GM21717 (cell line): ENCODE data around the gene FASLG.
A peak's percentile ranks its signal among the peaks of the same experiment; 100 is the strongest.
"Not testable (repeated sequence)": the region's sequence is repeated elsewhere in the genome, so short reads cannot be mapped to it uniquely, and the experiment has no call there.

Experiments
- ATAC-seq: cut with Tn5 transposase; IDR thresholded peaks from one replicate; pipeline ENCODE4 v1.9.1; 2021; ENCODE audit warnings: mild to moderate bottlenecking, moderate library complexity; ENCODE audit not compliant: unreplicated experiment

FASLG gene, protein sequence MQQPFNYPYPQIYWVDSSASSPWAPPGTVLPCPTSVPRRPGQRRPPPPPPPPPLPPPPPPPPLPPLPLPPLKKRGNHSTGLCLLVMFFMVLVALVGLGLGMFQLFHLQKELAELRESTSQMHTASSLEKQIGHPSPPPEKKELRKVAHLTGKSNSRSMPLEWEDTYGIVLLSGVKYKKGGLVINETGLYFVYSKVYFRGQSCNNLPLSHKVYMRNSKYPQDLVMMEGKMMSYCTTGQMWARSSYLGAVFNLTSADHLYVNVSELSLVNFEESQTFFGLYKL

DNA sequence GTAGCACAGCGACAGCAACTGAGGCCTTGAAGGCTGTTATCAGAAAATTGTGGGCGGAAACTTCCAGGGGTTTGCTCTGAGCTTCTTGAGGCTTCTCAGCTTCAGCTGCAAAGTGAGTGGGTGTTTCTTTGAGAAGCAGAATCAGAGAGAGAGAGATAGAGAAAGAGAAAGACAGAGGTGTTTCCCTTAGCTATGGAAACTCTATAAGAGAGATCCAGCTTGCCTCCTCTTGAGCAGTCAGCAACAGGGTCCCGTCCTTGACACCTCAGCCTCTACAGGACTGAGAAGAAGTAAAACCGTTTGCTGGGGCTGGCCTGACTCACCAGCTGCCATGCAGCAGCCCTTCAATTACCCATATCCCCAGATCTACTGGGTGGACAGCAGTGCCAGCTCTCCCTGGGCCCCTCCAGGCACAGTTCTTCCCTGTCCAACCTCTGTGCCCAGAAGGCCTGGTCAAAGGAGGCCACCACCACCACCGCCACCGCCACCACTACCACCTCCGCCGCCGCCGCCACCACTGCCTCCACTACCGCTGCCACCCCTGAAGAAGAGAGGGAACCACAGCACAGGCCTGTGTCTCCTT lies at the start of gene FASLG:
TSS of gene FASLG (plus strand) at position 233 of the 583 bp plus-strand sequence. CDS start at position 332, 99 bp downstream.
- no peak for ATAC-seq

DNA sequence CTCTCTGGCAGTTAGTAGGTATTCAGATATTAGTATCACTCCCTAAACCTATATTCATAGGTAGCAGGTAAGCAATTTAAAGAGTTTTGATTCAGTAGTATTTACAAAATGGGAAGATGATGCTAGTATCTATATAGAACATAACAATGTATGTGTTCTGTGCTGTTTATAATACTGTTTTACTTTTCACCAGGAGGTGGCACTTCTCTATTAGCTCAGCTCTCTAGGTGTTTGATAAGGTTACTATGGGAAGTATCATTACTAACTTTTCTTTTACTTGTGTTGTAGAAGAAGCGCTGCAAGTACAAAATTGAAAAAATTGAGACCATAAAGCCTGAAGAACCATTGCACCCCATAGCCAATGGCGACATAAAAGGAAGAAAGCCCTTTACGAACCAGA lies 49.4 kb upstream of the FASLG start:
- no peak for ATAC-seq

DNA sequence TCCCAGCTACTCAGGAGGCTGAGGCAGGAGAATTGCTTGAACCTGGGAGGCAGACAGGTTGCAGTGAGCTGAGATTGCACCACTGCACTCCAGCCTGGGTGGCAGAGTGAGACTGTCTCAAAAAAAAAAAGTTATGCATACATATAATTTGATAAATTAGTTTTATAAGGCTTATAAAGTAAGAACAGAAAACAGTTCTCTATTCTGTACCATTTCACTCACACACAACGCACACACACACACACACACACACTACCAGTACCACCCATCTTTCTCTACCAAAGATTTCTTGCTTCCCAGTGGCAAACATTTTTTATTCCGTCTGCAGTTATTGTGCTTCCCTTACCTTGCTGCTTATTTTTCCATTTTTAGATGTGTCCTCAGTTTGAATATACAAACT lies 46.4 kb upstream of the FASLG start:
- no peak for ATAC-seq

DNA sequence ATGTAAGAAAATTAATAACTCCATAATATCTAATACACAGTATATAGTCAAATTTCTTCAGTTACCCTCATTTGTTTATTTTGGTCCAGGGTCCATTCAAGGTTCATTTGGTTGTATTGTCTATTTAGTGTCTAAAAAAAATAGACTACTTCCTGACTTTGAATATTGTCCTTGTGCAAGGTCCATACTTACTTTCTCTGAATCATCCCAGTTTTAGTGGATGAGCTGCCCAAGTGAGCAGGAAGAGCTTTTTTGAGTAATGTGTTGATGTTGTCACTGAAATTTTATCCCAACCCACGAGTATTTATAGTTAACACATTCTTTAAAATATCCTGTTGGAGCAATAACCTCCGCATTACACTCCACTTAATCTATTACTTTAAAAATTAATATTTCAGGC lies 45.6 kb upstream of the FASLG start:
- ATAC-seq = no peak

DNA sequence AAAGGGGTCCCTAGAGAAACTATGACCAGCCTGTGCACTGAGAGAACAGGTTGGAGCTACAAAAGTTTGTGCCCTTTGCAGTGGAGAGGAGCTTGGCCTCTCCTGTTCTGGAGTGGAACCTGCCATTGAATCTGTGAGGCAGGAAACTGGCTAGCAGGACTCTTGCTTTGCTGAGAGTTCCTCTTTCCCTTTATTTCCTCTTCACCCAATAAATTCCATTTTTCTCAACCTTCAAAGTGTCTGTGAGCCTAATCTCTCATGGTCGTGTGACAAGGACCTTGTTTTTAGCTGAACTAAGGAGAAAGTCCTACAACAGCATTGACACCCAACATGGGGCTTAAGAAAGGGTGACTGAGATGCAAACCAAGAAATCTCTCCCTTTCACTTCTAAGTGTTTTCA lies 42.7 kb upstream of the FASLG start:
- ATAC-seq = no peak

DNA sequence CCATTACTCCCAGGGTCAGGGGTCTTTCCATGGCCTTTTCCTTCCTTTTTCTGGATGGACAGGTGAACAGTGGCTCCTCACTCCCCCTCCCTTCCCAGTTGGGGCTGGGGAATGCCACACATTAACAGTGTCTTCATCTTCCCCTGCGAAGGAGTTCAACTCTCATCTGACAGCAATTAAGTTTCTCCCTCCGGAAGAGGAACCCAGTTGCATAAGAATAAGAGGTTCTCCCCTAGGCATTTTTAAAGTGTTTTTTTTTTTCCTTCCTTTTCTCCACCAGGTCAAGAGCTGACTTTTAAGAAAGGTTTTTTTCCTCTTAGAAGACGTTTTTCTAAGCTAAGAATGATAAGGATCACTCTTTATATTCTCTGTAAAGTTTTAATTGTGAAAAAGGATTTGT lies 42.3 kb upstream of the FASLG start:
- no peak for ATAC-seq

DNA sequence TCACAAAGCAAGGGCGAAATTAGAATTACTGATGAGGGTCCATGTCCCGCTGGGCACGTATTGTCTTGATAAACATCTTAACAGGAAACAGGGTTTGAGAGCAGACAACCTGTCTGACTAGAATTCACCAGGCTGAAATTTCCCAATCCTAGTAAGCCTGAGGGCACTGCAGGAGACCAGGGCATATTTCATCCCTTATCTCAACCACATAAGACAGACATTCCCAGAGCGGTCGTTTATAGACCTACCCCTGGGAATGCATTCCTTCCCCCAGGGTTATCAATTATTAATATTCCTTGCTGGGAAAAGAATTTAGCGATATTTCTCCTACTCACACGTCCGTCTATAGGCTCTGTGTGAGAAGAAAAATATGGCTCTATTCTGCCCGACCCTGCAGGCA lies 38.3 kb upstream of the FASLG start:
- ATAC-seq = not testable (repeated sequence)

DNA sequence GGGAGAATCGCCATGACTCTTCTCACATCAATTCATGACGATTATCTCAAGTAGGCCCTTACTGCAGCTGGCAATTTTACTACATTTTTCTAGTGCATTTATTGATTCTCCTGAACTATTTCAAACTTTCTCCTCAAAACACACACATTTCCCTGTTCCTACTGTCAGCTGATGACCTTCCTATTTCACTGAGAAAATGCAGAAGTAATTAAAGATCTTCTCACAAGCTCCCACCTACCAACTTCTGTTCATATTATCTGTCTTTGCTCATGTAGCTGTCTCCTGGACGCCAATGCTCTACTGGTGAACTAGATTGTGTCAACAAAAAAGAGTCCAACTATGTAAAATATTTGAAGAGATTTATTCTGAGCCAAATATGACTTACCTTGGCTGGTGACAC lies 36.4 kb upstream of the FASLG start:
- no peak for ATAC-seq

DNA sequence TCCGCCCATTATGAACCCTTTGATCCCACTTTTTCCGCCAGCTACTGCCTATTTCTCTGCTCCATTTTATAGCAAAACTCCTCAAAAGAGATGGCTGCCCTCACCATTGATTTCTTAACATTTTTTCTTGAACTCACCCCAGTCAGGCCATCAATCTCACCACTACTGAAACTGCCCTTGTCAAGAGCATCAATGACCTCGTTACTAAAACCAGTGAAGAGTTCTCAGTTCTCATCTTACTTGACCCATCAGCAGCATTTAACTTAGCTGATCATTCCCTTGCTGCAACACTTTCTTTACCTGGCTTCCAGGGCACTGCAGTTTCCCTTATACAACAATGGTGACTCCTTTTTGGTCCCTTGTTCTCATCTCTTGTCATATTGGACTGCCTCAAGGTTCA lies 35.2 kb upstream of the FASLG start:
- ATAC-seq = no peak

DNA sequence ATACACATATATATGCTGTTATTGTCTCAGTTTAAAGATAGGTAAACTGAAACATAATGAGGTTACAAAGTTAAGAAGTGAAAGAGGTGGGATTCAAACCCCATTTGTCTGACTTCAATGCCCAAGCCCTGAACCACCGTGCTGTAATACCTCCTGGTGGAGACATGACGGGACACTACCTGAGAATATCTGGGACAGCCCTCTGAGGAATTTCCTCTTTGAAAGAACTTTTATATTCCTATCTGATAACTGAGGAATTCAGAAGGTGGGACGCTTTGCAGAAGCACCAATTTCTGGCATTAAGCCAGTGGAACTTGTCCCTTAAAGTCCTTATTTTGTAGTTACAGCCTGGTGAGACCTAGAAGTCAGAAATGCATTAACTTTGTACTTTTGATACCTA lies 32.1 kb upstream of the FASLG start:
- ATAC-seq = no peak

DNA sequence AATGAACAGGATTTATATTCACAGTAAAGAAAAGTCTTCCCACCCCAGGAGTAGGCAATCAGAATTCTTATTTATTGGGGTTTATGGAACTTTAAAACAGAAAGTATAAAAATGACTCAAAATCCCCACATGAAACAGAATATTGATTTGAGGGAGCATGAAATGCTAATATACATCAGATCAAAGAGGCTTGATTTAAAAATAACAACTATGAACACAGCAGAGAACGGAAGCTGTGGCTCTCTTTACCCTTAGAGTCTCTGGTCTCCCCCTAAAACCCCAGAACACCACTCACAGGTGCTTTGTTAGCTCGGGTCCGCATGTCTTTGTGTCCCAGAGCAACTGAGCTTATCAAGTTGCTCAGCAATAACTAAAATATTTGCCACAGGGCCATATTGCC lies 31.2 kb upstream of the FASLG start:
- ATAC-seq = no peak

DNA sequence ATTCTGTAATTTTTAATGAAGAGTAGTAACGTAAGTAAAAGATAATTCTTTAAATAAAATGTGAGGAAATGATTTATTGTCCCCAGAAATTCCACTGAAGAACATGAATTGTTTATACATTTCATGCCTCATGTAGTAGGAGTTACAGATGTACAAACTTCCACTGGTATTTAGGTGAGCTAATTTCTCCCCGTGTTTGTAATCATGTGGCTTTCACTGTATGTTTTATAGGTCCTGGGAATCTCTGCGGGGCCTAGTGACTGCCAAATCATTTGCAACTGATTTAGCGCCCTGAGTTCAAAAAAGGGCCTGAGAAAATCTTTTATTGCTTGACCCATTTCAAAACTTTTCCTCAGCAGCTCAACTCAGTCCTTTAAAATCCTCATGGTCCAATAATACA lies 30.5 kb upstream of the FASLG start:
- ATAC-seq = no peak

DNA sequence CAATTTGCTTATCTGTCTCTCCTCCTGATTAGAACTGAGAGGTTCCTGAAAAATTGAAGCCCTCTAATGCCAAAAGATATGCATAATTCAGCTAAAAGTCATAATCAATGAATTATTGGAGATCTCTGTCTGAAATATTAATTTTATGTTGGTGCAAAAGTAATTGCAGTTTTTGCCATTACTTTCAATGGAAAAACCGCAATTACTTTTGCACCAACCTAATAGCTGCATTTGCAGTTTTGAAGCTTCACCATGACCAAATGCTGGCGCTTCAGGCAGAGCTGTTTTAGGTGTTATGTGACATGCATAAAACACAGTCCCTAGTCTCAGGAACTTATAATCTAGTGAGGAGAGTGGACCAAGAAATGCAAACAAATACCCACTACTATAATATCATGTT lies 29.7 kb upstream of the FASLG start:
- ATAC-seq = no peak

DNA sequence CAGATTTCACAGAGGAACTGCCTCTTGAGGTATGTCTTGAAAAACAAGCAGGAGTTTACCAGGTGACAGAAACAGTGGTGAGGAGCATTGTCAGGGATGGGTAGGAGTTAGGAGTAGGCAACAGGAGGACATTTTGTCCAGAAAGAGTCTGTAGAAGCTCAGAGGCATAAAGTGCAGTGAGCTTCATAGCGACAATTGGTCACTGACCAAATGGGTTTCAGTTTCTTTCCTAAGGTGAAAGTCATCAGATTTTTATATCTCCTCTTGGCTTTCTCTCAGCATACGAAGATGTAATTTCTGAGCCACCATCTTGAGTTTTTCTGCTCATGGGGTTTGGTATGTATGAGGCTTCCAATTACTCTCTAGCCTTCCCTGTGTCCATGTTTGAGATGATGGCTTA lies 29.3 kb upstream of the FASLG start:
- no peak for ATAC-seq

DNA sequence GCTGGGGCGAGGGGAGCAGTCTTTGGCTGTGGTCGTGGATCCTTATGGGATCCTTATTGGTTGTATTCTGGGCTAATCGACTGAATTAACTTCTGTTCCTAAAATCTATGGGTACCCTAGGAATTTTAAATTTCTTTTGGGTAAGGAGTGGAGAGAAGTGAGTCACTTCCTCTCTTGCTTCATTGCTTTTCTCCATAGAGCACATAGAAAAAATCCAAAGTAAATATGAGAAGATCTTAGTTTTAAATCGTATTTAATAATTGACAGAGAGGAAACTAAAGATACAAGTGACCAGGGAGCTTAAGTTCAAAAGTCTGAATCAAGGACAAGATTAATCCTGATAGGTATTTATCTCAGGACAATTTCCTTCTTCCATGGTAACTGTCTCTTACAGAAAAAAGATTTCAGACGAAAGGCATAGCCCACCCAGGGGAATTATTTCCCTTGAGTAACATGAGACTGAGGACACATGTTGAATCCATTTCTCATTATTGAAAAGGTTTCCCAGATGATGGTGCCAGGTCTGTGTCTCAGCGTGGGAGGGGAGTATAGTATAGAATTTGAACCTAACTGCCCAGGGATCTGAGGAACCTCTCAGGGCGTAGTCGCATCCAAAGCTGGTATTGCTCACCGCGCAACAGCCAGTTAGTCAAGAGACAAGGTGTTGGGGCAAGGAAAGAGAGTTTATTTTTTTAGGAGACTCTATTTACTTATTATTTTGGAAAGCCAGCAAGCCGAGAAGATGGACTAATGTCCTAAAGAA lies 28.7 kb upstream of the FASLG start:
- ATAC-seq = no peak

DNA sequence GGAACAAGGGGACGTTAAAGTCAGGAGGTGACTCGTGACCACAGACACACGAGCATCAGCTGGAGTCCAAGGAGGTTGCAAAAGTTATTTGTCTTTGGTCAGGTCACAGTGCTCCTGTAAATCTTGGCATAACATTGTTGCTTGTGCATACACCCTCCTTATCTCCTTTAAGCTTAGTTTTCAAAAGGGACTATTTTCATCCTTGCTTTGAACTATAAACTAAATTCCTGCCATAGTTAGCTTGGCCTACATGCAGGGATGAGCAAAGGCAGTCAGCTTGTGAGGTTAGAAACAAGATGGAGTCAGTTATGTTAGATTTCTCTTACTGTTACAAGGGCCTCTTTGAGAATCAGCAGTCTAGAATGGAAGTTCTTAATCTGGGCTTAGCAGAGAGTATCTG lies 28.0 kb upstream of the FASLG start:
- no peak for ATAC-seq

DNA sequence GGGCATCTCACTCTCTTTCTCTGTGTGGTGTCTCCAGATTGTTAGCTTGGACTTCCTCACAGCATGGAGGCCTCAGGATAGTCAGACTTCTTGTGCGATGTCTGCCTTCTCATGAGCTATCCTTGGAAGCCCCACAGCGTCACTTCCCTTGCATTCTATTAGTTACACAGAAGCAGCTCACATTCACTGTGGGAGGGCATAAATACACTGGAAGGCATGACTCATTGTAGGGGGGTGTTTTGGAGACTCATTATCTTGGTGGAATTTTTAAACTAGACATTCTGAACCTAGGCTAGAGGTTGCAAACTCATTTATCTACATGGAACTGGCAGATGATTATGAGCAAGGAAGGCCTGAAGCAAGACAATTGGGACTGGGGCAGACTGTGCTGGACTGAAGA lies 21.4 kb upstream of the FASLG start:
- no peak for ATAC-seq

DNA sequence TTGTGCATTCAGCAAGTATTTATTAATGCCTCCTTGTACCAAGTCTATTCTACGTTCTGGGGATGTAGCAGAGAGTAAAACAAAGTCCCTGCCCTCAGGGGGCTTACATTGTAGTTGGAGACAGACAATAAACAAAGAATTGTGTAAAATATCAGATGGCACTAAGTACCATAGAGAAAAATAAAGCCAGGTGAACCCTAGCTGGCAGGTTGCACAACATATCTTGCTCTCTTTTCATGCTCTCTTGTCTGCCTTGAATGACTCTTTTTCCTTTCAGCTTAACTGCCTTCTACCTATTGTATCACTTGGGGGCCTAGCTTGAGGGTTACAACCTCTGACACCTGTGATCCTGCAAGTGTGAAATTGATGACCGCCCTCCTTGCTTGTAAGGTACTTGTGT lies 20.7 kb upstream of the FASLG start:
- ATAC-seq = no peak

DNA sequence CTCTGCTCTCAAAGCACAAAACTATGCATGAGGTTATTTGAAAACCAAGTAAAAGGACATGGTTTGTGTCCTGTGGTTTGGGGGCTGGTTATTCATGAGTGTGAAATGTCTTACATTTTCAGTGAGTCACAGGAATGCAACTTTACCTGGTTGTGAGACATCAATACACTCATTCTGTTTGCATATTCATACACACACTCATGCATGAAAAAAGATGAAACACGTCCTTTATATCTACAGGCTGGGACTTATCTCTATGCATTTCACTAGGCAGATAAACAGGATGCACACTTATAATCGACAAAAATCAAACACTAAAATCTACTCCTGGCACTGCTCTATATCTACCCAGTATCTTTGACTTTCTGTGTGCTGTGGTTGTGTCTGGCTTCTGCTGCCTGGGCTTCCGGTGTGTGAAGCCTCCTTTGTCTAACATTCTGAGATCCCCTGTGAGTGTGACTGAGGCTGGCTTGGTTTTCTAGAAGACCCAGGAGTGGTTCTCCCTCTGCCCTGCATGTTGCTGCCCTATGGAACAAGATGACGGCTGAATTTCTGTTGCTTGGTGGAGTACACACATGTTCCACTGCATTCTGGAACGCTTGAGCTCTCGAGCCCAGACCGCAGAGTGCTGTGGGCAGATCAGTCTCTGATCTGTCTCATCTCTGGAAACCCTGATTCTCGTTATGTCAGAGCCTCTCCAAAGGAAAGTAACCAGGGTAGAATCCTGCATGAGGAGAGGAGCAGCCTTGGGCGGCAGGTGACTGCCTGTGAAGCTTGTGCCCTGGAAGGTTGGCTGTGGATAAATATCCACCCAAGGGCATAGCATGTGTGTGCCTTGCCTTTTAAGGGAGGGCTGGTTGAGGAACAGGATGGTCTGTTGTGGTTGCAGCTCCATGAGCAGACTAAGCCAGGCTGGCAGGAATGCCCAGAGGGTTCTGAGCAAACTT lies 19.7 kb upstream of the FASLG start:
- peak; percentile 78 for ATAC-seq

DNA sequence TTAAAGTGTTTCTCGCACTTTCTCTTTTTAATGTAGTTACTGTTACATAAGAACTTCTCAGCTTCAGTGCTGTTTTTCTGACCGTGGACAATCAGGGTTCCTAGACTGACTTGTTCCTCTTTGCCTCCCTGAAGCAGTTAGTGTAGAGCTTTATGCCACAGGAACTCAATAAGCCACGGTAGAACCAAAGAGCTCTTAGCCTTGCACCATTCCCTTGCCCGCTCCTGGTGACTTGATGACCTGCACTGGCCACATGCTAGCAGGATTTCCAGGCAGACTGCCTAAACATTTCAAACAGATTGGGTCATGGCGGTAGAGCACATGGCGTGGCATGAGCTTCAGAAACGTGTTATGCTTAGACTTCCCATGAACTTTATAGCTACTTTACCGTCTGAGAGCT lies 18.8 kb upstream of the FASLG start:
- no peak for ATAC-seq

DNA sequence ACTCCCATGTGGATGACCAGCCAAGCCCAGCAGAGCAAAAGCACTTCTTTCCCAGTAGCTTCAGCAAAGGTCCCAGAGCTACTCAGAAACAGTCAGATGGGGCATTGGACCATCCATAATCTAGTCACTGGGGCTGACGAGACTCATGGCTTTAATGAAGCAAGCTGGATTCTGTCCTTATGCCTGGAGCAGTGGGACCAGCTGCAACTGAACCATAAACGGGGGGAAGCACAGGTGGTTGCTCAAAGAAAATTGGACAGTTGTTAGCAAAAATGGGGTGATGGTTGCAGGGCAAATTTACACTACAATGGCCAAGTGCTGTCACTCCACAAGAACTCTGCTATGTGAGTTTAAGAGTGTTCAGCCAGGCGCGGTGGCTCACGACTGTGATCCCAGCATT lies 17.4 kb upstream of the FASLG start:
- no peak for ATAC-seq
